Keratinocyte (primary cell): ENCODE results near the gene AP3D1. TPM values are rescaled to one million over a fixed set of nuclear protein-coding genes. Genes with fewer than 3 reads are reported as not detected.

ENCODE experiments used
- DNase-seq: peaks from one replicate; pipeline ENCODE4 v3.0.0-alpha.2; 2011; ENCODE audit warnings: low read depth, missing footprints, low spot score
- FAIRE-seq: peaks from 2 replicates; lab custom pipeline; 2011; peaks lifted over from hg19 to GRCh38; lab: Jason Lieb, UNC
- H2AFZ ChIP-seq: 2 replicates; pipeline ENCODE4 v1.6.0; 2012; ENCODE audit warnings: low read length, control low read depth, inconsistent platforms; ENCODE audit not compliant: control insufficient read depth
- H3K27ac ChIP-seq: 2 replicates; pipeline ENCODE4 v1.5.1; 2011; ENCODE audit warnings: low read length; ENCODE audit not compliant: control insufficient read depth, insufficient read depth
- H3K27me3 ChIP-seq: 3 replicates; pipeline ENCODE4 v1.6.0; 2011; ENCODE audit warnings: low read length; ENCODE audit not compliant: control insufficient read depth, insufficient read depth; ENCODE audit errors: extremely low read depth
- H3K36me3 ChIP-seq, 2 experiments: 2 replicates in 1 of 2; 3 replicates in 1 of 2; pipeline ENCODE4 v1.5.1; 2011; ENCODE audit warnings: low read length in 2 of 2, mild to moderate bottlenecking in 1 of 2; ENCODE audit not compliant: control insufficient read depth in 2 of 2, insufficient read depth in 2 of 2; ENCODE audit errors: extremely low read depth in 1 of 2
- H3K4me1 ChIP-seq: 3 replicates; pipeline ENCODE4 v1.5.1; 2011; ENCODE audit warnings: low read length; ENCODE audit not compliant: control insufficient read depth, insufficient read depth; ENCODE audit errors: extremely low read depth
- H3K4me2 ChIP-seq: 3 replicates; pipeline ENCODE4 v1.6.0; 2011; ENCODE audit warnings: low read depth, low read length; ENCODE audit not compliant: control insufficient read depth, insufficient read depth; ENCODE audit errors: extremely low read depth
- H3K4me3 ChIP-seq, 3 experiments: fragments of 200-600 bp in 1 of 3; sonication (generic) in 1 of 3; 2 replicates in 2 of 3; 3 replicates in 1 of 3; pipeline ENCODE4 v1.5.1; 2011 to 2016; ENCODE audit warnings: low read length in 3 of 3, mild to moderate bottlenecking in 3 of 3, control low read depth in 2 of 3, inconsistent platforms in 1 of 3, low read depth in 1 of 3, mixed read lengths in 1 of 3, mixed run types in 1 of 3, moderate library complexity in 1 of 3; ENCODE audit not compliant: control insufficient read depth in 2 of 3, insufficient read depth in 2 of 3; ENCODE audit errors: extremely low read depth in 1 of 3
- H3K79me2 ChIP-seq: 2 replicates; pipeline ENCODE4 v1.6.0; 2012; ENCODE audit warnings: low read length; ENCODE audit not compliant: control insufficient read depth, insufficient read depth
- H3K9ac ChIP-seq: 3 replicates; pipeline ENCODE4 v1.6.0; 2011; ENCODE audit warnings: low read length; ENCODE audit not compliant: control insufficient read depth, insufficient read depth; ENCODE audit errors: extremely low read depth
- H3K9me1 ChIP-seq: 3 replicates; pipeline ENCODE4 v1.6.0; 2011; ENCODE audit warnings: low read length; ENCODE audit not compliant: control insufficient read depth, insufficient read depth; ENCODE audit errors: extremely low read depth
- H3K9me3 ChIP-seq: 2 replicates; pipeline ENCODE4 v1.5.1; 2012; ENCODE audit warnings: low read depth, low read length; ENCODE audit not compliant: control insufficient read depth
- H4K20me1 ChIP-seq: 3 replicates; pipeline ENCODE4 v1.6.0; 2011; ENCODE audit warnings: low read length; ENCODE audit not compliant: control insufficient read depth, insufficient read depth; ENCODE audit errors: extremely low read depth
- CTCF ChIP-seq, 3 experiments: IDR thresholded peaks in 1 of 3; conservative IDR thresholded peaks in 1 of 3; optimal IDR thresholded peaks in 1 of 3; 2 replicates in 2 of 3; 3 replicates in 1 of 3; pipeline versions ENCODE3 to v1.5.1; 2011; ENCODE audit warnings: low read length in 3 of 3, mild to moderate bottlenecking in 3 of 3, moderate library complexity in 2 of 3, control low read depth in 1 of 3, inconsistent platforms in 1 of 3; ENCODE audit not compliant: insufficient read depth in 2 of 3; ENCODE audit errors: extremely low read depth in 1 of 3
- EZH2 ChIP-seq: IDR thresholded peaks from one replicate; pipeline ENCODE4 v1.6.1; 2012; ENCODE audit warnings: inconsistent platforms, mild to moderate bottlenecking, low read length, moderate library complexity
- dilution Hi-C: fragments of 300-500 bp; cut with MboI; formaldehyde crosslinking; loops from one replicate; pipeline ENCODE4 v1.7.0; 2020; ENCODE audit warnings: low sequenced_read_pairs; ENCODE audit not compliant: extremely low pct_ligation_motif_present
- polyA plus RNA-seq, 5 experiments: library from polyadenylated mRNA; depleted of rRNA in 3 of 5; stranded (reverse) in 3 of 5; stranded (forward) in 1 of 5; unstranded in 1 of 5; fragments of >200 nt; gene quantifications; 1 replicate in 1 of 5; 2 replicates in 3 of 5; 3 replicates in 1 of 5; pipeline versions ENCODE4 v1.2.1 to v1.2.3, GENCODE V29; 2011 to 2012; ENCODE audit warnings: missing spikeins in 2 of 5, low read depth in 1 of 5, low replicate concordance in 1 of 5

The AP3D1 gene
- polyA plus RNA-seq, 1 donor (not counting 4 experiments of a cell fraction or from before 2014, with no cell fraction given): 56.1 TPM

DNA sequence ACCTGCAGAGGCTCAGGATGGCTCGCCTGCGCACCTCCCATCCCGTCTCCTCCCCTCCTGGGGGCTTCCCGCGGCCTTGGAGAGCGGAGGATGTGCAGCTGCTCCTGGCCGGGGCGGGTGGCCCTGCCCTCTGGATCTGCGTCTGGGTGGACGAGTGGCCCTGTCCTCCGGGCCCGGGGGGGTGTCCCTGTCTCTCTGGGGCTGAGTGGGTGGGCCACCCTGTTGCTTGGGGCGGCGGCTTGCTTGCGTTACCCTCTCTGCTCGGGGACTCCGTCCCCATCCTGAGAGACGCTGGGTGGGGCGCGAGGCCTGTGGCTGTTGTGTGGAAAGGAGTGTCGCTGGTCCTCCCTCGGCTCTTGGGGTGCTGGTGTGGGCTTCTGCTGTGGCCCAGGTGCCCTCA lies 47.0 kb upstream of the AP3D1 start:
- Histone ChIP-seq H3K4me3 (no peak overlapping the region), H3K4me1 (peaks cover 14% of the 10 kb centered on the region), H3K4me2 (no peak overlapping the region), H3K9me3 (no peaks in the 10 kb centered on the region), H3K9ac (no peak overlapping the region), H2AFZ (no peak overlapping the region), H3K27ac (no peak overlapping the region), H3K36me3 (peaks cover 13 to 23% of the 10 kb centered on the region in 2 experiments), H3K79me2 (peaks cover 20% of the 10 kb centered on the region), H3K27me3 (no peaks in the 10 kb centered on the region), H3K9me1 (no peaks in the 10 kb centered on the region), H4K20me1 (peaks cover 3% of the 10 kb centered on the region)
- TF ChIP-seq EZH2 (no peak), CTCF (optimal IDR thresholded peaks at IDR 0.05 in 1 of 3, IDR thresholded peaks at IDR 0.05 in 1 of 3, conservative IDR thresholded peaks at IDR 0.05 in 1 of 3; ENCODE audit: extremely low read depth in 1 of 3, insufficient read depth in 2 of 3, low read length in 3 of 3) (no peak)
- FAIRE-seq (no peak), DNase-seq (no peak)
- dilution Hi-C loops: no loop called here

- Histone ChIP-seq H3K27ac (no peak overlapping the region), H2AFZ (no peak overlapping the region), H3K9ac (no peak overlapping the region), H3K4me3 (no peak overlapping the region), H3K9me1 (no peaks in the 10 kb centered on the region), H4K20me1 (peaks cover 3% of the 10 kb centered on the region), H3K4me1 (peaks cover 11% of the 10 kb centered on the region), H3K9me3 (no peaks in the 10 kb centered on the region), H3K79me2 (peaks cover 20% of the 10 kb centered on the region), H3K36me3 (peaks cover 13 to 25% of the 10 kb centered on the region in 2 experiments), H3K27me3 (no peaks in the 10 kb centered on the region), H3K4me2 (no peak overlapping the region)
- dilution Hi-C loops: no loop called here
- DNase-seq: no peak
- FAIRE-seq: no peak
- TF ChIP-seq CTCF (optimal IDR thresholded peaks at IDR 0.05 in 1 of 3, IDR thresholded peaks at IDR 0.05 in 1 of 3, conservative IDR thresholded peaks at IDR 0.05 in 1 of 3; ENCODE audit: extremely low read depth in 1 of 3, insufficient read depth in 2 of 3, low read length in 3 of 3) (no peak), EZH2 (no peak)
These were observed 45.9 kb upstream of the AP3D1 start for GRCh38 chr19:2197270-2197669.
